MV-4-11 (cell line): ENCODE data around the gene SRRM2.

ENCODE experiments used
- DNase-seq: peaks from one replicate; lab custom pipeline; 2025; lab: John Stamatoyannopoulos, UW

SRRM2 gene

GRCh38 chr16:2752035-2752849 is at the start of gene SRRM2:
Gene SRRM2 (plus strand): TSS chr16:2752638. CDS start chr16:2756365, 3,727 bp downstream.
- DNase-seq, result peak; percentile 95

GRCh38 chr16:2702871-2703745 is 49.3 kb upstream of the SRRM2 start:
- DNase-seq, result no peak

- no peak for DNase-seq
Observed at GRCh38 chr16:2704166-2704982, 48.1 kb upstream of the SRRM2 start.

GRCh38 chr16:2704983-2705275 is 47.5 kb upstream of the SRRM2 start:
- DNase-seq, result no peak

GRCh38 chr16:2705351-2705750 is 47.1 kb upstream of the SRRM2 start:
- DNase-seq, result no peak

GRCh38 chr16:2706085-2706484 is 46.4 kb upstream of the SRRM2 start:
- DNase-seq, result no peak

- no peak for DNase-seq
Observed at GRCh38 chr16:2706611-2707311, 45.7 kb upstream of the SRRM2 start.

- no peak for DNase-seq
Observed at GRCh38 chr16:2707368-2708289, 44.8 kb upstream of the SRRM2 start.

- no peak for DNase-seq
Observed at GRCh38 chr16:2708290-2708639, 44.2 kb upstream of the SRRM2 start.

GRCh38 chr16:2708955-2709587 is 43.4 kb upstream of the SRRM2 start:
- no peak for DNase-seq

- DNase-seq, result no peak
Observed at GRCh38 chr16:2709588-2709984, 42.9 kb upstream of the SRRM2 start.

GRCh38 chr16:2710021-2710710 is 42.3 kb upstream of the SRRM2 start:
- no peak for DNase-seq

- no peak for DNase-seq
Observed at GRCh38 chr16:2710711-2711231, 41.7 kb upstream of the SRRM2 start.

- DNase-seq, result no peak
Observed at GRCh38 chr16:2711370-2712062, 40.9 kb upstream of the SRRM2 start.

- DNase-seq, result no peak
Observed at GRCh38 chr16:2712063-2712441, 40.4 kb upstream of the SRRM2 start.

- no peak for DNase-seq
Observed at GRCh38 chr16:2712546-2712945, 39.9 kb upstream of the SRRM2 start.

- peak; percentile 46 for DNase-seq
Observed at GRCh38 chr16:2713523-2713922, 38.9 kb upstream of the SRRM2 start.

GRCh38 chr16:2713985-2714774 is 38.3 kb upstream of the SRRM2 start:
- DNase-seq, result no peak
